Body of pancreas (tissue), 4 donors: ENCODE measurements around the gene SCPEP1. TPM values are rescaled to one million over a fixed set of nuclear protein-coding genes. Genes with fewer than 3 reads are reported as not detected.

Experiments
- ATAC-seq: fragments of 150-250 bp; one replicate; pipeline ENCODE4 v1.9.1; 2016
- DNase-seq, 4 donors: peaks; one replicate each; pipeline ENCODE4 v3.0.0-alpha.2; 2019
- H3K27ac ChIP-seq, 4 donors: fragments of 200-600 bp; sonication (generic); 1 replicate in 3 of 4; 2 replicates in 1 of 4; pipeline versions ENCODE4 v1.5.1 to v1.6.1; 2016 to 2019; ENCODE audit warnings: mild to moderate bottlenecking in 1 of 4, mixed read lengths in 1 of 4, moderate library complexity in 1 of 4
- H3K27me3 ChIP-seq, 2 donors: fragments of 200-600 bp; sonication (generic); one replicate each; pipeline ENCODE4 v1.6.0; 2016; ENCODE audit warnings: mild to moderate bottlenecking in 1 of 2
- H3K36me3 ChIP-seq, 2 donors: fragments of 200-600 bp; sonication (generic); replicated peaks in 1 of 2; 2 replicates each; pipeline ENCODE4 v1.5.1; 2016; ENCODE audit warnings: low read depth in 2 of 2; ENCODE audit not compliant: insufficient read depth in 1 of 2
- H3K4me1 ChIP-seq: fragments of 200-600 bp; sonication (generic); one replicate; pipeline ENCODE4 v1.6.0; 2016
- H3K4me3 ChIP-seq, 2 donors: fragments of 200-600 bp; sonication (generic); 1 replicate in 1 of 2; 2 replicates in 1 of 2; pipeline ENCODE4 v1.5.1; 2016 to 2019
- H3K9me3 ChIP-seq, 3 donors: fragments of 200-600 bp; sonication (generic); 1 replicate in 2 of 3; 2 replicates in 1 of 3; pipeline ENCODE4 v1.5.1; 2016
- POLR2A ChIP-seq, 3 donors: fragments of 450-650 bp; IDR thresholded peaks; one replicate each; pipeline ENCODE4 v1.6.1; 2016; ENCODE audit warnings: antibody characterized with exemption in 3 of 3, mild to moderate bottlenecking in 2 of 3
- WGBS, 2 donors: methylation state at CpG; one replicate each; pipeline ENCODE4 v1.1.5; 2017; 5-methylcytosine and 5-hydroxymethylcytosine counted together
- intact Hi-C: fragments of 100-400 bp; cut with DNase I; formaldehyde crosslinking; loops from one replicate; pipeline ENCODE4 v1.15.1; 2023
- total RNA-seq, 2 donors: library from RNA; depleted of rRNA; stranded (reverse); fragments of >200 nt; gene quantifications; one replicate each; pipeline ENCODE4 v1.1.0, GENCODE V29; 2016
- TF ChIP-seq, protein P1 (sequence below), 7 experiments: fragments of 450-650 bp in 4 of 7; fragments of 200-600 bp in 3 of 7; sonication (generic) in 3 of 7; IDR thresholded peaks; one replicate each; pipeline ENCODE4 v1.5.1; 2016 to 2019; ENCODE audit warnings: antibody characterized with exemption in 7 of 7

The SCPEP1 gene
- total RNA-seq, 2 donors from 2014 or later = 27.0 to 57.7 TPM

- Histone ChIP-seq H3K27ac (no peak overlapping the region), H3K9me3 (no peaks in the 10 kb centered on the region), H3K36me3 (no peaks in the 10 kb centered on the region), H3K4me1 (no peaks in the 10 kb centered on the region), H3K4me3 (no peak overlapping the region), H3K27me3 (no peaks in the 10 kb centered on the region)
- no peak for TF ChIP-seq POLR2A (IDR thresholded peaks at IDR 0.05)
- TF ChIP-seq, protein P1, sequence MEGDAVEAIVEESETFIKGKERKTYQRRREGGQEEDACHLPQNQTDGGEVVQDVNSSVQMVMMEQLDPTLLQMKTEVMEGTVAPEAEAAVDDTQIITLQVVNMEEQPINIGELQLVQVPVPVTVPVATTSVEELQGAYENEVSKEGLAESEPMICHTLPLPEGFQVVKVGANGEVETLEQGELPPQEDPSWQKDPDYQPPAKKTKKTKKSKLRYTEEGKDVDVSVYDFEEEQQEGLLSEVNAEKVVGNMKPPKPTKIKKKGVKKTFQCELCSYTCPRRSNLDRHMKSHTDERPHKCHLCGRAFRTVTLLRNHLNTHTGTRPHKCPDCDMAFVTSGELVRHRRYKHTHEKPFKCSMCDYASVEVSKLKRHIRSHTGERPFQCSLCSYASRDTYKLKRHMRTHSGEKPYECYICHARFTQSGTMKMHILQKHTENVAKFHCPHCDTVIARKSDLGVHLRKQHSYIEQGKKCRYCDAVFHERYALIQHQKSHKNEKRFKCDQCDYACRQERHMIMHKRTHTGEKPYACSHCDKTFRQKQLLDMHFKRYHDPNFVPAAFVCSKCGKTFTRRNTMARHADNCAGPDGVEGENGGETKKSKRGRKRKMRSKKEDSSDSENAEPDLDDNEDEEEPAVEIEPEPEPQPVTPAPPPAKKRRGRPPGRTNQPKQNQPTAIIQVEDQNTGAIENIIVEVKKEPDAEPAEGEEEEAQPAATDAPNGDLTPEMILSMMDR (IDR thresholded peaks at IDR 0.05) = no peak
- 84 to 86% methylated on average over 5 of the region's 5 CpGs for WGBS, 2 donors
- ATAC-seq = no peak
- intact Hi-C loops = no loop called here
- no peak for DNase-seq
Observed at GRCh38 chr17:57002904-57003303, 25.0 kb downstream of the SCPEP1 start.

DNA sequence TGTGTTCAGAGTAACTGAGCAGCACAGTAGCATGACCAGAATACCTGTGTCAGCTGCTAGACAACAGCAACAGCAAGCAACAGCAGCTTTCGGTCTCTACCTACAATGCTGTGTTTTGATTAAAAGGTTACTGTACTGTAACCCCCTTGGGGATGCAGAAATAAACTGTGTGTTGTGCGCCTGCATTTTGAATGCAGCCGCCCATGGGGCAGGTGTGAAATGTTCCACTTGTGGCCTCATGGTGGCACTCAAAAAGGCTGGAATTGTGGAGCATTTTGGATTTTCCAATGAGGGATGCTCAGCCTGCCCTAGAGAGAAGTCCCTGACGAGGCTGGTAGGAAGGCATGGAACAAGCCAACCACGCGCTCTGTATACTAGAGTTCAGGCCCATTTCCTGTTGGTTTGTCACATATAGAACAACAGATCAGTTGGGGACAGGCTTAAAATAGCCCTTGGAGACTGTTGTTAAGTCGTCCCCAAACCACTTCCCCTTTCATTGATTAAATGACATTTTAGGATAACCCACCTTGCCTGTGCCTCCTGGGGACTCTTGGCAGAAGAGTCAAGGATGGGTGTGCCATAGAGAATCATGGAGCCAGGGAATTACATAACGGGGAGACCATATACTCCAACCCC lies 27.1 kb downstream of the SCPEP1 start:
- 63 to 71% methylated on average over 8 of the region's 8 CpGs for WGBS, 2 donors
- Histone ChIP-seq H3K27ac (no peak overlapping the region), H3K4me3 (no peak overlapping the region), H3K9me3 (no peaks in the 10 kb centered on the region), H3K27me3 (no peaks in the 10 kb centered on the region), H3K4me1 (peaks cover 4% of the 10 kb centered on the region), H3K36me3 (no peaks in the 10 kb centered on the region)
- intact Hi-C loops = no loop called here
- TF ChIP-seq, protein P1 (IDR thresholded peaks at IDR 0.05) = peak in 6 of 7 experiments; percentile 14 to 58 (median 42)
- TF ChIP-seq POLR2A (IDR thresholded peaks at IDR 0.05) = no peak
- ATAC-seq = peak; percentile 27
- peak in 2 of 4 donors; percentile 23 to 28 for DNase-seq

DNA sequence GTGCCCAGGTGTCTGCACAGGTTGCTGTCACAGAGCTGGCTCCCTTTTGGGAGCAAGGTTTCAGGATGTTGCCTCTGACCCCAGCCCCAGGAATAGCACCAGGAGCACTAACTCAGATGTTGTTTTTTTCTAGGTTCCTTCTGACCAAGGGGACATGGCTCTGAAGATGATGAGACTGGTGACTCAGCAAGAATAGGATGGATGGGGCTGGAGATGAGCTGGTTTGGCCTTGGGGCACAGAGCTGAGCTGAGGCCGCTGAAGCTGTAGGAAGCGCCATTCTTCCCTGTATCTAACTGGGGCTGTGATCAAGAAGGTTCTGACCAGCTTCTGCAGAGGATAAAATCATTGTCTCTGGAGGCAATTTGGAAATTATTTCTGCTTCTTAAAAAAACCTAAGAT lies 28.1 kb downstream of the SCPEP1 start:
- TF ChIP-seq POLR2A (IDR thresholded peaks at IDR 0.05) = no peak
- TF ChIP-seq, protein P1 (IDR thresholded peaks at IDR 0.05) = no peak
- ATAC-seq (no peak), DNase-seq (no peak)
- Histone ChIP-seq H3K4me3 (no peak overlapping the region), H3K9me3 (no peaks in the 10 kb centered on the region), H3K27ac (no peak overlapping the region), H3K36me3 (no peaks in the 10 kb centered on the region), H3K4me1 (peaks cover 7% of the 10 kb centered on the region), H3K27me3 (no peaks in the 10 kb centered on the region)
- intact Hi-C loops = no loop called here
- WGBS, 2 donors = 94 to 97% methylated on average over 2 of the region's 2 CpGs

GRCh38 chr17:57008958-57009357 lies 31.0 kb downstream of the SCPEP1 start:
- TF ChIP-seq, protein P1 (IDR thresholded peaks at IDR 0.05) = no peak
- TF ChIP-seq POLR2A (IDR thresholded peaks at IDR 0.05) = no peak
- ATAC-seq (no peak), DNase-seq (no peak)
- Histone ChIP-seq H3K4me1 (peaks cover 7% of the 10 kb centered on the region), H3K9me3 (no peaks in the 10 kb centered on the region), H3K27ac (no peak overlapping the region), H3K4me3 (no peak overlapping the region), H3K36me3 (no peaks in the 10 kb centered on the region), H3K27me3 (no peaks in the 10 kb centered on the region)
- intact Hi-C loops = no loop called here
- WGBS, 2 donors = 58 to 61% methylated on average over 2 of the region's 2 CpGs
